Neuron (in vitro differentiated cells): ENCODE measurements around the gene CTIF.
A peak's percentile ranks its signal among the peaks of the same experiment; 100 is the strongest.

Experiments used
- H2AFZ ChIP-seq: one replicate; pipeline ENCODE4 v1.6.1; 2013; ENCODE audit warnings: low read depth, mild to moderate bottlenecking, inconsistent platforms, low read length, moderate library complexity
- H3K27me3 ChIP-seq: one replicate; pipeline ENCODE4 v1.6.1; 2013; ENCODE audit warnings: low read length; ENCODE audit not compliant: insufficient read depth
- H3K36me3 ChIP-seq: one replicate; pipeline ENCODE4 v1.6.1; 2013; ENCODE audit warnings: low read length; ENCODE audit not compliant: insufficient read depth
- H3K4me1 ChIP-seq: one replicate; pipeline ENCODE4 v1.6.1; 2013; ENCODE audit warnings: low read length; ENCODE audit not compliant: insufficient read depth
- H3K4me3 ChIP-seq: 2 replicates; pipeline ENCODE4 v1.5.1; 2013; ENCODE audit warnings: mild to moderate bottlenecking, low read length, moderate library complexity
- H3K9me3 ChIP-seq: one replicate; pipeline ENCODE4 v1.6.1; 2013; ENCODE audit warnings: low read length

The CTIF gene

DNA sequence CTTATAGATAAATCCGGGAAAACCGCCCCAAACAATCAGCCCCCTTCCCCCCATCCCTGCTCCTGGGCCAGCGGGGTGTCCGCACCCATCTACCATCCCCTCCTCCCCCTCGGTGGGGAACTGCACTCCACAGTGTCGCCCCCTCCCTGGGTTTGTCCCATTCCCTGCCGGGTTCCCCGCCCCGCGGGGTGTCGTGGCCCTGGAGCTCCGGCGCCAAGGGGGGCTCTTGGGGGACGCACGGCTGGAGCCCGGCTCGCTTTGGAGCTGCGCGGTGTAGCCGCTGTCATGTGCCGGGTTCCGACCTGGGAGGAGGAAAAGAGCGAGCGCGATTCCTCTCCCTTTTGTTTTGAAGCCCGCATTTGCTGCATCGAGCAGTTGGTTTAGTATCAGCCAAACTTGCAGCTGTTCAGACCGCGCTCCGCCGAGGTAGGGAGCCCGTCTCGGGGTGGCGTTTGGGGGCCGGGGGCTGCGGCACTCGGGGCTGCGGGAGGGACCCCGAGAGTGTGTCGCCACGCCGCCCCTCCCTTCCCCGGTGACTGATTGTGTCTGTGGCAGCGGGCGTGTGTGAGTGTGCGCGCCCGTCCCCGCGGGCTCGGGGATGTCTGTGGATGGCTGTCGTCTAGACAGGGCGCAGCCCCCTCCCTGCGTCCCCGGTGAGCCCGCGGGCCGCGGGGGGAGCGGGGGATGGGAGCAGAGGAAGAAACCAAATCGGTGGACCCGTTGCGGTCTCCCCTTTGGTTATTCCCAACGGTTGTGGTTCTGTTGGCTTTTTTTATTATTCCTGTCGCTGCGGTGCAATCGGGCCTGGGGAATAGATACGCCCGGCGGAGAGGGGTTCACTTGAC, 797 bp downstream of the CTIF start:
- H2AFZ ChIP-seq = peak overlapping the region; percentile 71
- peak overlapping the region; percentile 83 for H3K4me3 ChIP-seq
- H3K36me3 ChIP-seq = no peaks in the 10 kb centered on the region
- no peaks in the 10 kb centered on the region for H3K27me3 ChIP-seq
- peaks cover 10% of the 10 kb centered on the region for H3K4me1 ChIP-seq
- no peaks in the 10 kb centered on the region for H3K9me3 ChIP-seq

DNA sequence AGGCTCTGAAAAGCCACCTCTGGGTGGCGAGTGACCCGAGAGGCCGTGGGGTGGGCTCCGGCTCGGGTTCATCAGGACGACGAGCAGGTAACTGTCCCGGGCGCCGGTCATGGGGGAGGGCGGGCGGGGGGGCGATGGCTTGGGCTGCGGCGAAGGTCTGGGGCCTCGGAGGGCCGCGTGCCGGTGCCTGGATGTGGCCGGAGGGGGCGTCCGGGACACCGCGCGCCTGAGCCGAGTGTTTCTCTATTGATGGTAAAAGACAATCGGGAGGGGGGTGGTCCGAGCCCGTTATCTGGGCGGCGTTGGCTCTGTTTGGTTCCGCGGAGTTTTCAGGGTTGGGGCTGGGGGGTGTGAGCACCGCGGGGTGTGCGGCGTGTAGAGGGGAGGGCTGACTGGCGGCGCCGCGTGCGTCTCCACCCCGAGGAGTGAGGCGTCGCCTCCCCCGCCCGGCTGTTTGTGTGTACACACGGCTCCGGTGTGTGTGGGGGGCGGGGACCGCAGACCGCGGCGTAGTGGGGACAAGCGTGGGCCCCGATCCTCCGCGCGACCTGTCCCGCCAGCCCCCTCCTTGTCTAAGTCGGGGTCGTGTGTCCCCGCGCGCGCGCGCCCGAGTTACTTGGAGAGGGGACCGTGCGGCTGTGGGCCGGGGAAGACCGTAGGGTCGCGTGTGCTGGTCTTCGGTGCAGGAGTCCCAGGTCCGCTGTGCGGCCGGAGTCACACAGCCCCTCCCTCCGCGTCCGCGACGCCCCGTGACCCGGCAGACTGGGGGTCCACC, 1.6 kb downstream of the CTIF start:
- H3K36me3 ChIP-seq = no peaks in the 10 kb centered on the region
- H3K4me1 ChIP-seq = peaks cover 16% of the 10 kb centered on the region
- H3K4me3 ChIP-seq = peak overlapping the region; percentile 83
- H2AFZ ChIP-seq = peak overlapping the region; percentile 78
- H3K9me3 ChIP-seq = no peaks in the 10 kb centered on the region
- no peaks in the 10 kb centered on the region for H3K27me3 ChIP-seq

DNA sequence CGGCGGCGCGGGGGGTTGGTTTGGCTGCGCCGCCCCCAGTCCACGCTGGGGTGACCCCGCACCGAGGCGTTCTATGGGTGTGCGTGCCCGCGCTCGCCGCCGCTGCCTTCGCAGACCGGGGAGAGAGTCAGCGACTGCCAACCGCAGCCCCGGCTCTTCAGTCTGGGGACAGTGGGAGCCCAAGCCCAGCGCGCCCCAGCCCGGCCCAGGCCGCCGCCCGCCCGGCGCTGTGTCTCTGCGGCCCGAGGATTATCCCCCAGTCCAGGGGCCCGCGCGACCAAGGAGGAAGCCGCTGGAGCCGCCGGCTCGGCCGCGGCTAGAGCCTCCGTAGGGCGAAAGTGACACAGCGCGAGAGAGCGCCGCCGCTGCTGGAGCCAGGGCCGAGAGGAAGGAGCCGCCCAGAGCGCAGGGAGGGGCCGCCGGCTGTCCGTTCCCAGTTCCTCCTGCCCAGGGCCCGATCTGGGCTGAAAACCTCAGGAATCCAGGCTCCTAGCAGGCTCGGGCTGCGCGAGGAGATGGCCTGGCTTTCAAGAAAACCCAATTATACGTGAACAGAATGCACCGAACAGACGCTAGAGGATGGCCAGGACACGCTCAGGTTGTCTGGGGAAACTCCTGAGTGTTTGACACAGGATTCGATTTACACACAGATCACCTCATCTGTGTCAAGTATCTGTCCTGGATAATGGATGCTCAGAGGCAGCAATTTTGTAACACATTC, 2.4 kb downstream of the CTIF start:
- no peaks in the 10 kb centered on the region for H3K27me3 ChIP-seq
- H3K4me3 ChIP-seq = peak overlapping the region; percentile 83
- H3K9me3 ChIP-seq = no peaks in the 10 kb centered on the region
- peaks cover 23% of the 10 kb centered on the region for H3K4me1 ChIP-seq
- H3K36me3 ChIP-seq = no peaks in the 10 kb centered on the region
- H2AFZ ChIP-seq = peak overlapping the region; percentile 78

DNA sequence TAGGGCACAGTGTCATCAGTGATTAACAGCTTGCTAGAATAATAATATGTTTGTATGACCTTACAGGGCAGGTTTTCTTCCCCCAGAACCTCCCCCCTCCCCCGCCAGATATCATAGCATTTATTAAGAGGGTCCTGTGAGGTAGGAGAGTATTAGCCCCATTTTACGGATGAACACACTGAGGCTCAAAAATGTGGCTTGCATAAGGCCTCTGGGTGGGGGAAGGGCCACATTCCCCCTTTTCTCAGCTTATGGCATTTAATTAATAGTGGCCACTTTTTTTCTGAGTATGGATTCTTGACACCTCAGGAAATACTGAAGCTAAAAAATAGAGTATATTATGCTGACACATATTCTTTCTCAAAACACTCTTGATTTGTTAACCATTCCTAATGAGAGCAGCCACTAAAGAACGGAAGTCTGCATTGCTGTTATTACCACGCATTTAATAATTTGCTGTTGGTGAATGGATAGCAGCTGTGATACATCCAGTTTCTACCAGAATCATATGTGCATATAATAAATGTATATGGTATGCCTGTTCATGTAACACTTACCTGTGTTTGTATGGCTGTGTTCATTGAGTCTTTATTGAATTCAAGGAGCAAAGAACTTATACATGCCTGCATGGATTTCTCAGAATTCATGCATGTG, 3.0 kb downstream of the CTIF start:
- Histone ChIP-seq H3K4me1 (peaks cover 30% of the 10 kb centered on the region), H3K27me3 (no peaks in the 10 kb centered on the region), H3K9me3 (no peaks in the 10 kb centered on the region), H2AFZ (peak overlapping the region; percentile 78), H3K36me3 (no peaks in the 10 kb centered on the region), H3K4me3 (peak overlapping the region; percentile 83)

DNA sequence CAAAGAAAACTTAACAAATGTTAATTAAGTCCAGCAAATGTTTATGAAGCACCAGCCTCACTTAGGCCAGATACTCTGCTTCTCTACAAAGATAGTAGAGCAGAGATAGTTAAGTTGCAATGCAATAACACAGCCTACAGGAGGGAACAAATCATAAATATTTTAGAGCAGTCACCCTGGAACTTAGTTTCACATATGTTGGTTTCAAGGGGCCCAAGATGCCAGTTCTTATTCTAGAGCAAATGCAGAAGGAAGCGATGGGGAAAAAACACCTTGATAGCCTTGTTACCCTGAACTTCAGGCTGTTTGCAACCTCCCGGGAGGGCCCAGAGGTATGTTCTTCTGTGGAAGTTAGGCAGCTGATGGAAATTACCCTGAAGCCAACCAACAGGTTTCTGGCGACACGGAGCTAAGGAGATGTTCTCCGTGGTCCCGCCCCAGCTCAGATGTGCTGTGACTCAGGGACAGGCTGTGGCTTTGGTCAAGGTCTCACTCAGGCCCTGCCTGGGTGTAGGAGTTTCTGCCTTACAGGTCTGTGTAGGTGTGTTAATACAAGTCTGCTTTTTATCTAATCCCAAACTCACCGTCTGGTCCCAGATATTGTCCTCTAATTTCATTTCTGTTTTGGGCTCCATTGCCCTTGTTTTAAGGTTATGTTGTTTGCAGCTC, 3.8 kb downstream of the CTIF start:
- H2AFZ ChIP-seq = no peak overlapping the region
- peaks cover 38% of the 10 kb centered on the region for H3K4me1 ChIP-seq
- H3K36me3 ChIP-seq = no peaks in the 10 kb centered on the region
- no peak overlapping the region for H3K4me3 ChIP-seq
- no peaks in the 10 kb centered on the region for H3K9me3 ChIP-seq
- H3K27me3 ChIP-seq = no peaks in the 10 kb centered on the region

DNA sequence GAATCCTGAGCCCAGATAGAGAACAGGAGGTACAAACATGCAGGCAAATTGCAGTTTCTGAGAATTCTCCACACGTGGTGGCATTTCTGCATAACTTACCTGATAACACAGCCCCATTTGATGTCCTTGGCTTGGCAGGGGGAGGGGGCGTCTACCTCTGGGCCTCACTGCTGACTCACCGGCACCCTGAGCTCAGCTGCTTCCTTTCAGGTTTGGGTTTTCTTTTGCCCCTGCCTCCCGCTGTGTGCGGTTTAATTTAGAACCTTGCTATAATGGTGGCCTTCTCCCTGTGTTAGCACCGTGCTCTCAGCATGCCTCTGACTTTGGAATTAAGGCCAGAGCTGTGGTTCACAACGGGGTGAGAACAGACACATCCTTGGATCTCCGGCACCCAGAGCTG, 4.4 kb downstream of the CTIF start:
- no peaks in the 10 kb centered on the region for H3K36me3 ChIP-seq
- H3K4me1 ChIP-seq = peaks cover 37% of the 10 kb centered on the region
- no peak overlapping the region for H3K4me3 ChIP-seq
- no peaks in the 10 kb centered on the region for H3K27me3 ChIP-seq
- H2AFZ ChIP-seq = no peak overlapping the region
- no peaks in the 10 kb centered on the region for H3K9me3 ChIP-seq

DNA sequence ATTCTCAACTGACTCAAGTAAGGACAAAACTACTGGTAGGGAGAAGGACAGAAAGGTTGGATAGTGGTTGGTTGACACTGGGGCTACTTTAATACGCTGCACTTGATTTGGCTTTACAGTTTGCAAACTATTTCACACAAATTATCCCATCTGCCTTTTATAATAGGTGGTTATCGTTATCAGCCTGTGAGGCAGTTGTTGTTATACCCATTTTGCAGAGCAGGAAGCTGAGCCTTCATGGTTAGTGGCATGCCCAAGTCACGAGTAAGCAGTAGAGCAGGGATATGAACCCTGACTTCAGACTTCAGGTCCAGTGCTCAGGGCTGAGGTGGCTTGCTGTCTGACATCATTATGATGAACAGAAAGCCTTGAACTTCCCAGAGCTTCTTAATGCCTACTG, 5.3 kb downstream of the CTIF start:
- no peak overlapping the region for H2AFZ ChIP-seq
- H3K9me3 ChIP-seq = no peaks in the 10 kb centered on the region
- H3K4me3 ChIP-seq = no peak overlapping the region
- H3K27me3 ChIP-seq = no peaks in the 10 kb centered on the region
- H3K36me3 ChIP-seq = no peaks in the 10 kb centered on the region
- H3K4me1 ChIP-seq = peaks cover 32% of the 10 kb centered on the region

DNA sequence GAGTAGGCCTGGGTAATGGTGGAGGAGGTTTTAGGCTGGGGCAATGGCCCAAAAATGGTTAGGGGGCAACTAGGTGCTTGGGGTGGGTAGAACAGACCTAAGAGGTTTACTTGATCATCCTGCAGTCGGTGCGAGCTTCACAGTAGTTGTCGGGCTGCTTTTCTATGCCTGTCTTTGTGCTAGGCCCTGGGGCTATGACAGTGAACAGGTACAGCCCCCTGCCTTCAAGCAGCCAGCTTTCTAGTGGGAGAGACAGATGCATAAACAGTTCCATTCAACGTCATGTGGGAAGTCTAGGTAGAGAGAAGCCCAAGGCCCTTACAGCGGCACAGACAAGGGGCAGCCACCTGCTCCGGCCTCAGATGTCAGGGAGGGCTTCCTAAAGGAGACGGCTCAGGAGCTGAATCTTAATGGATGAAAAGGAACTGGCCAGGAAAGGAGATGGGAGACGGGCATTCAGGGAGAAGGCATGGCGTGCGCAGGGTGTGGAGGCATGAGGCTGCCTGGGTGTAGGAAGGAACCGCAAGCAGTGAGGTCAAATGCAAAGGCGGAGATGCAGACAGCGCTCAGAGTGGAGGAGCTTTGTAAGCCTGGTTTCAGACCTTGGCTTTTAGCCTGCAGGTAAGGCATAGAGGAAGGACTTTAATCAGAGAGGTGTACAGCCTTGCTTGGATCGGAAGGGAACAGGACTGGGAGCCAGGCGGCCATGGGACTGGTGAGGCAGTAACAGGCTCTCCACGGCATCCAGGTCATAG, 6.0 kb downstream of the CTIF start:
- Histone ChIP-seq H2AFZ (no peak overlapping the region), H3K9me3 (no peaks in the 10 kb centered on the region), H3K4me3 (no peak overlapping the region), H3K27me3 (no peaks in the 10 kb centered on the region), H3K4me1 (peaks cover 32% of the 10 kb centered on the region), H3K36me3 (no peaks in the 10 kb centered on the region)

DNA sequence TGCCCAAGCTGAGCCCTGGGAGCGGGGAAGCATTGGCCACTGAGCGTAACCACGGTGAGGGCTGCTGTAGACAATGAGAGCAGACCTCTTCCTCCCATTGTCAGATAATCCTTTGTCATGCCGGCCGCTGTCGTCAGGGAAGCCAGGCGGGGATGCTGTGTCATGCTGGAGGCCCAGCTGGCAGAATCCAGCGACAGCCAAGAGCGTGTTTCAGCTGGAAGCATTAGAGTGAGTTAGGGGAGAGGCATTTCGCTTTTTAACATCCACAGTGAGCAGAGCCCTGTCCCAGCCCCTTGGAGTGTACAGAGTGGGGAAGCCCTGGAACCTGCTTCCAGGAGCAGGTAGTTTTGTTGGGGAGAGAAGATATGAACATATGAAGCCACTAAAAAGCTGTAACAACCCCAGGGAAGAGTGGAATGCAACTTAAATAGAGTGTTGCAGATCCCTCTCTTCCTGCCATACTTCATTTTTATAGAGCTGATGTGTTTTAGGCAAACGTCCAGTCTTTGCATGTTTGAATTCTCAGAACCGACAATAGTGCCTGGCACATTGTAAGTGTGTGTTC, 7.0 kb downstream of the CTIF start:
- Histone ChIP-seq H3K4me3 (no peak overlapping the region), H2AFZ (no peak overlapping the region), H3K9me3 (no peaks in the 10 kb centered on the region), H3K4me1 (peaks cover 32% of the 10 kb centered on the region), H3K27me3 (no peaks in the 10 kb centered on the region), H3K36me3 (no peaks in the 10 kb centered on the region)

DNA sequence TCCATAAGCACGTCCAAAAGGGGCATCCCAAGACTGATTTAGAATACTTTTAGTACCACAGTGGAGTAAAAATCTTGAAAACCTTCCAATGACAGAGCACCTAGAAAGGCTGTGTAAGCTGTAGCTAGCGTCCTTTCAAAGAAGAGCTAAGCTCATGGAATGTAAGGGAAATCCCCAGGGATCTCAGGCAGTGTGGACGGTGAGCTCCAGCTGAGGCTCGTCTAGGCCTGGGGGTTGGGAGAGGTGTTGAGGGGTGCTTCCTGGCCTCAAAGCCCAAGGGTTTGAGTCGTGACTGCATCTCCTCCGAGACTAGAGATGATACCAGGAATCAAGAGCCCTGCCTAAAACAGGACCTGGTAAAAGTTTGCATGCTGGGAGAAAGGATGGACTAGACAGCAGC, 7.6 kb downstream of the CTIF start:
- Histone ChIP-seq H3K9me3 (no peaks in the 10 kb centered on the region), H2AFZ (no peak overlapping the region), H3K36me3 (no peaks in the 10 kb centered on the region), H3K4me1 (peaks cover 32% of the 10 kb centered on the region), H3K27me3 (no peaks in the 10 kb centered on the region), H3K4me3 (no peak overlapping the region)

DNA sequence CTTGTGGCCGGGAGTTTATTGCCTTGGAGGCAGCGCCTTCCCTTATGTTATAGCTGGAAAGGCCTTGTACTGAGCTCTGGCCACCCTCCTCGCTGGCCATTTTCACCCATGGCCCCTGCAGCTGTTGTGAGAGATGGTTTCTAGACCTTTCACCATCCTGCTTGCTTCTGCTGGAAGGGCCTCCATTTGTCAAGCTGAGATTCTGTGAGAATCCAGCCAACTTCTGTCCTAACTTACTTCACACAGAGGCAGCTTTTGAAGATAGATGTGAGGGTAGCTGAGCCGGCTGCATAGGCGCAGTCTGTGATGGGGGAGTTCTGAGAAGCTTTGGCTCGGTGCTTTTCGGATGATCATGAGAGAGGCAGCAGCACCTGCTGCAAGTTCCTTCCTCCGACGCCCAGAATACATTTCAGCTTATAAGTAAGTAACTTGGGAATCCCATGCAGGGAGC, 8.7 kb downstream of the CTIF start:
- Histone ChIP-seq H2AFZ (no peak overlapping the region), H3K9me3 (no peaks in the 10 kb centered on the region), H3K4me1 (peaks cover 28% of the 10 kb centered on the region), H3K27me3 (no peaks in the 10 kb centered on the region), H3K4me3 (no peak overlapping the region), H3K36me3 (no peaks in the 10 kb centered on the region)
